ENCODE data around the gene TXNDC15.

TXNDC15 gene

DNA sequence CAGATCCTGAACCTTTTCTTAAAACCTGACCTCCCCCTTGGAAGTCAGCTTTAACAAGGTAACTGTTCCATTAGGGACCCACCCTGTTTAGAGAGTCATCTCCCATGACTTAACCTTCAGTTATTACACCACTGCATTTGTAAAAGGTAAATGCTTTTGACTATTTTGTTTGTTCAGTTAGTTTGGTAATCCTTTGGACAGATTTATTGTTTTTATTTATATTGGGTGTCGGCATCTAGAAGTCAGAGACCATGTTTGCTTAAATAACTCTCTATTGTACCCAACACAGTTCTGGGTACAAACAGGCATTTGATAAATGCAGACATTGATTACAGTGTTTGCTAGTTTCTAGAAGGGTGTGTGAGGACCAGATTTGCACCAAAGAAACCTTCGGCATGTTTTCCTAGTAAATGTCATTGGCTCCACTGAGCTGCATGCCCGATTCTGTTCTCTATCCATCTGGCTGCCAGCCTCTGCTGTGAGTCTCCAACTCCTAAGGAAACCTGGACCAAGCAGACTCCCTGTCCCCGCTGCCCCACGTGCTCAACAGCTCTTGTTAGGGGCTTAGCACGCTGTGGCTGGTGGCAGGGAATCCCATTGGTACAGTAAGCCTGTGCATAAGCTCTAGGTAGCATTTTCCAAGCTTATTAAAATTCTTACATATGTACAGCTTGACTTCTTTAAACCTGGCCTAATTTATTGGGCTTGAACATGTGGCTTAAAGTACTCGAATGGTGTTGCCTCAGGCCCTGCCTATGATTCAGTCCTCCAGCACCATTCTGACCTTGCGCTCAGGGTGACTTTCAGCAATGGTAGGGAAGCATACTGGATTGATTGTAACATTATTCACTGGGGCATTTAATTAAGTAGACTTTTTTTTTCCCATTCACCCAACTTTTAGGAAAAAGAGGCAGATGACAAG is 37.4 kb downstream of the TXNDC15 start:
- in situ Hi-C loops (cut with HindIII; ENCODE audit: low pct_ligation_motif_present, low pct_unique_long_range_greater_than_20kb, low sequenced_read_pairs) = no loop called here
- no peak for DNase-seq

DNA sequence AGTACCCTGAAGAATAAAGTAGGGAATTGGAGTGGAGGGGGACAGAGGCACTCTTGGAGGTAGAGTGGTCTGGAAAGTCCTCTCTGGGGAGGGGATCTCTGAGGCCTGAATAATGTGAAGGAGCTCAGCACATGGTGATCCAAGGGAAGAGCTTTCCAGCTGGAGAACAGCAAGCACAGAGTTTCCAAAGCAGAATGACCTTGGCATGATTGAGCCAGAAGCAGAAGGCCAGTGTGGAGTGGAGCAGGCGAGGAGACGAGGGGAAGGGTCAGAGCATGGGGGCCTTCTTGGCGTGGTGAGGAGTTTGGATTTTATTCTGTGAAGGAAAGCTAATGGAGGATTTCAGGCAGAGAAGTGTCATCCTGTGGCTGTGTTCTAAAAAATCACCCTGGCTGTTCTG is 39.1 kb downstream of the TXNDC15 start:
- DNase-seq = no peak
- in situ Hi-C loops (cut with HindIII; ENCODE audit: low pct_ligation_motif_present, low pct_unique_long_range_greater_than_20kb, low sequenced_read_pairs) = no loop called here

DNA sequence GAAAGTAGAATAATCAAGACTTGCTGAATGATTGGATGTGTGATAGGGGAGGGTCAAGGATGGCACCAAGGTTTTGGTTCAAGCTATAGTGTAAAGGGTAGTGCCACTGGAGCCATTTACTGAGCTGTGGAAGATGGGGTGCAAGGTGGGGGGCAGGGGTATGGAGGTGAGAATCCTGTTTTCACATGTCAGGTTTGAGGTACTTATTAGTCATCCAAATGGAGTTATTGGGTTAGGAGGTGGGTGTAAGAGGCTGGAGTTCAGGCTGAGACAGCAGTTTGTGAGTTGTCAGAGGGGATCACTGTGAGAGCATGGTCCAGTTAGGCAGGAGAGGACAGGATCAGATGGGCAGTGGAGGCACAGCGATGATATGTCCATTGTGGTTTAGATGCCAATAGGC is 39.6 kb downstream of the TXNDC15 start:
- in situ Hi-C loops (cut with HindIII; ENCODE audit: low pct_ligation_motif_present, low pct_unique_long_range_greater_than_20kb, low sequenced_read_pairs) = no loop called here

DNA sequence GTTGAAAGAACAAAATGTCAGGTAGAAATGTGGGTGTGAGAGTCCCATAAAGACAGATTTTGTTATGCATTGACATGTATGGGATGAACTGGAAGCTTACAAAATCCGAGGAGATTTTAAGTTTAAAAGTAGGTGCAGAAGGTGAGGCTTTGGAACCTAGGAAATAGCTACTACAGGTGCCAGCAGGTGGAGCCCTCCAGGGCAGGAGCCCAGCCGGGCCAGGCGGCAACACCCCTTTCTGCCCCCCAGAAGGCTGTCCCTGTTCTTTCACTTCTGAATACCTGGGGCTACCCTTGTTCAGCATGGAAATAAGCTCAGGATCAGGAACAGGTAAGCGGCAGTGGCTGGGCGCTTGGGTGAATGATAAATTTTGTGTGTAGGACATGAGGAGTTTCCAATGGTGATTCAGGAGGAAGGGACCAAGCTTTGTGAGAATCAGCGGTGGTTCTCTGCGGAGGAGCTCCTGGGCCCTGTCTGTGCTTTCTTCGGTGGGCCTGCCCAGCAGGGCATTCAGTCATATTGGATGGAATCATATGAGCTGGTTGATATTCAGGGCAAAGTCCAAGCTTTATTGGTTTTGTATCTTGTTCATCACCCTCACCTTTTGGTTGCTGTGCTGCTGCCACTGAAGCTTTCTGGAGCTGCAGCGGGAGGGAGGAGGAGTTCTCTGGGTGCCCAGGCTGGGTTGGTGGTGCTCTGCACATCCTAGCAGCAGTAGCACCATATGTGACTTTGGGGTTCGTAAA is 43.1 kb downstream of the TXNDC15 start:
- in situ Hi-C loops (cut with HindIII; ENCODE audit: low pct_ligation_motif_present, low pct_unique_long_range_greater_than_20kb, low sequenced_read_pairs) = no loop called here
- no peak for DNase-seq

More for the DNA sequence above, 39.6 kb downstream of the TXNDC15 start:
- DNase-seq = no peak

DNA sequence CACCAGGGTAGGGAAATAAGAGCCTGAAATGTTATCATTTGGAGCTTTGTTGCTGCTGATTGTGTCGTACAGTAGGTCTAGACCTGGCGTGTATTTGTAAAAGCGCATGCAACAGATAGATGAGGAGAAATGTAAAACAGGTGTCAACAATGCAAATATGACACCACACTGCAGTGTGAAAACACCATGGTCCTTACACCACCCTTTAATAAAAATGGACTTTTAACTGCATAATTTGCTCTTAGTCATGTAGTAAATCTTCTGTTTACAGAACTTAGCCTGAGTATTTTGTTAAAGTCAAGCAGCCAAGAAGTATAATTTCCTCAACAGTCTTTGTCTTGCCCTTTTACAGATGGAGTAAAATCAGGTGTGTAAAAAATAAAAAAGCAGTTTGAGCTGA is 44.7 kb downstream of the TXNDC15 start:
- DNase-seq = no peak
- in situ Hi-C loops (cut with HindIII; ENCODE audit: low pct_ligation_motif_present, low pct_unique_long_range_greater_than_20kb, low sequenced_read_pairs) = no loop called here

DNA sequence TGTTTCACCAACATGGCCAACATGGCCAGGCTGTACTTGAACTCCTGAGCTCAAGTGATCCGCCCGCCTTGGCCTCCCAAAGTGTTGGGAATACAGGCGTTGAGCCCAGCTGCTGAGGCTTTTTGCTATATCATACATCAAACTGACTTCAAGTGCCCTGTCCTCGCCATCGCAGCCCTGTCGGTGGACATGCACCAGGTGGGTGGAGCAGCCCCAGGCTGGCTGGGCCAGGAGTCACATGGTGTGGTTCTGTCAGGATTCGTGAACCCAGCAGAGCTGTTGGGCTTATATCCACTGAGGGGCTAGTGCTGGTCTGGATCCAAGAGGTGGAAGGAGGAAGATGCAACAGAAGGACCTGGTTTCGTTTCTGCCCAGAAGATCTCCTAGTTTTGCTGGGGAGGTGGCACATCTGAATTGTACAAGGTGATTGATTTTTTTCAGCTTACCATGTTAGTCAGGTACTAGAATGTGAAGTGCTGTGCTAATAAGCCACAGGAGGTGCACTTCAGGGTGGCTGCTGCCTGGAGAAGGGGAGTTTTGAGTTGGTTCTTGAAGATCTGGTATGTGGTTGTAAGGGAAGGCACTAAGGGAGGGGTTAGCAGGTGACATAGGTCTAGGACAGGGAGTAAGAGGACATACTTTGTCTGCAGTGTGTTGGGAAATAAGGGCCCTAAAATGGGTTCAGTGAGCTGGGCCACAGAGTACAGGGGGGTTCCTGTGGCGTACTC is 46.8 kb downstream of the TXNDC15 start:
- DNase-seq = no peak
- in situ Hi-C loops (cut with HindIII; ENCODE audit: low pct_ligation_motif_present, low pct_unique_long_range_greater_than_20kb, low sequenced_read_pairs) = no loop called here

DNA sequence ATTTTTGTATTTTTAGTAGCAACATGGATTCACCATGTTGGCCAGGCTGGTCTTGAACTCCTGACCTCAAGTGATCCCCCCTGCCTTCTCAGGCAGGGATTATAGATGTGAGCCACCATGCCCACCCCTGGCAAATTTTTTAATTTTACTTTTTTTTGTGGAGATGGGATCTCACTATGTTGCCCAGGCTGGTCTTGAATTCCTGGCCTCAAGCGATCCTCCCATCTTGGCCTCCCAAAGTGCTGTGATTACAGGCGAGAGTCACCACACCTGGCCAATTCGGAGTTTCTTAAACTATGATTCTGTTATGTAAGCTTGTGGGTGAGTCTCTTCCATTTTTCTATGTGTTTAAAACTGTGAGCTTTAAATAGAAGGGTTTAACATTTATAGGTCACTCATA is 58.3 kb downstream of the TXNDC15 start:
- in situ Hi-C loops (cut with HindIII; ENCODE audit: low pct_ligation_motif_present, low pct_unique_long_range_greater_than_20kb, low sequenced_read_pairs) = no loop called here
- no peak for DNase-seq

DNA sequence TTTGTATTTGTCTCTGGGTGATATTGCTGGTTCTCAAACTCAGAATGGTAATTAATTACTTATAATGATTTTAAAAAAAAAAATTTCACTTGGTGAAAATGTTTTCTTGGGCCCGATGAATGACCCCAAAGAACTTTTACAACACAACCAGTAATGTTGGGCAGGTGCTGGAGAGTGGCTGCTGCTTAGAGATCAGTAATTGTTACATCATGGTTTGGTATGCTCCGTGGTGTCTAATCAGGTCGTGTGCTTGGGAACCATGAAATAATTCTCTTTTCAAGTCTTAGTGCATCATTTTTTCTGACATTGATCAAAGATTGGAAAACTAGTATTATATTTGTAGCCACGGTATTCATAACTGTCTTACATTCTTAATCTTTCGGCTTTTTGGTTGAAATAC is 60.0 kb downstream of the TXNDC15 start:
- in situ Hi-C loops (cut with HindIII; ENCODE audit: low pct_ligation_motif_present, low pct_unique_long_range_greater_than_20kb, low sequenced_read_pairs) = no loop called here
- DNase-seq = no peak

DNA sequence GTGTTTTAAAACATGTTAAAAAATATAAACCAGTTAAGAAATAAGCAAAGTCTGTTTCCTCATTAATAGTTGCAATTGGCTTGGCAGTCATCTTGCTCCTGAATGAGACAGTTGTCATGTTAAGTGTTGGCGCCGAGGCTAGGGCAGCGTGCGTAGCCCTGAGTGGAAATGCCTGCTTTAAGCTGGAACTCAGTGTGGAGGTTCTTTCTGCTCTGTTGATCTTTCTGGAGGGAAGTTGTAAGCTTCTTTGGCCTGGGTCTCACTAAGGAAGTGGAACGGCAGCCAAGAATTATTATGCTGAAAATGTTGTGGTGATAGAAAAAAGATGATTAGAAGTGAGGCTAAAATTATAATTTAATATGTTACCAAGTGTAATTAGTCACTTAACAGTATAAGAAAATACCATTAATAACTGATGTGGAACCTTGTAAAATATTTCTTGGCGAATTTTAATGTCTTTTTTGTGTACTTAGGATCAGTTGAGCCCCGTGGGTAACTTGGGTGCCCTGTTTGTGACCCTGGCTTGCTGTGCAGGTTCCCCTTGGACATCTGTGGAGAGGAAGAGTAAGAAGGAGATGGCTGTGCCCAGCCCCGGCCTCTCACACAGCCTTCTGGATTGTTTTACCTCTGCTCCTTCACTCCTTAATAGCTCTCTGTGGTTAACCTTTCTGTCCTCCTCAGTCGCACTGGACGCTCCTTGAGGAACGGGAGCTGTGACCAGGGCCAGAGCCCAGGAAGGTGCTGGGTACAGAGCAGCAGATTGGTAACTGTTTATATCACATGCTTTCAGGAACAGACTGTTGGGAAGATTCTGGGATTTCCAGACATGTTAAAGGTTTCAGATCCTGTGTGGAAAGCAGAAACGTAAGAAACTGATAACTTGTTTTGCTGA is 61.8 kb downstream of the TXNDC15 start:
- no peak for DNase-seq
- in situ Hi-C loops (cut with HindIII; ENCODE audit: low pct_ligation_motif_present, low pct_unique_long_range_greater_than_20kb, low sequenced_read_pairs) = no loop called here

DNA sequence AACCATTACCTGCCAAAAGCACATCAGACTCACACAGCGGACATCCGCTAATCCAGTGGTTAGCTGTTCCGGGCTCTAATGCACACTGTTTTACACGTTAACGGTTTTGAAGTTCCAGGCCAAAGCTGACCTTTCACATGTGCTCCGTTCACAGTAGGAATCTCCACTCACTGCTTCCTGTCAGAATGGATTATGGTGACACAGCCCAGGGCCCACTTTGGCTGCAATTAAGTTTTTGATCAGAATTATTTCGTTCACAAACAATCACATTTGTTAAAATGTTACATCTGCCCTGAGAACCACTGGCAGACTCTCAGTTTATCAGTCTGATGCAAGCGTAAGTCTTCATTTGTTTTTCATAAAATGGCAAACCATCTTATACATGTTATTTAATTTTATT is 63.4 kb downstream of the TXNDC15 start:
- no peak for DNase-seq
- in situ Hi-C loops (cut with HindIII; ENCODE audit: low pct_ligation_motif_present, low pct_unique_long_range_greater_than_20kb, low sequenced_read_pairs) = no loop called here

DNA sequence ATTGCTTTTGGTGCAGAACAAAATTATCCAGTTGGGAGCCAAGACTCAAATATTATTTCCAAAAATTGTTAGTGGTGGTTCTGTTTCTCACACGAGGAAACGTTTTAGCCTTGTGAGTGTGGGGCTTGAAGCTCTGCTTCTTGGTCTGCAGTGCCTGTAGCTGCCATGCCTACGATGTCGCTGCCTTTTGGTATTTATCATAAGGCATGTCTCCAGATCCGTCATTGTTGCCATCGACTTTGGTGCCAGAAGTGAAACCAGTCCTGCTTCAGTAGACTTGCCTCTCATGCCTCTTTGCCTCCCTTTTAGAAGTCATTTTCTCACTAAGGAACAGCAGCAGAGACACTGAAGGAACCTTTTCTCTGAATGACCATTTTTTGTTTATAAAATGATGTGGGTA is 63.9 kb downstream of the TXNDC15 start:
- in situ Hi-C loops (cut with HindIII; ENCODE audit: low pct_ligation_motif_present, low pct_unique_long_range_greater_than_20kb, low sequenced_read_pairs) = no loop called here

DNA sequence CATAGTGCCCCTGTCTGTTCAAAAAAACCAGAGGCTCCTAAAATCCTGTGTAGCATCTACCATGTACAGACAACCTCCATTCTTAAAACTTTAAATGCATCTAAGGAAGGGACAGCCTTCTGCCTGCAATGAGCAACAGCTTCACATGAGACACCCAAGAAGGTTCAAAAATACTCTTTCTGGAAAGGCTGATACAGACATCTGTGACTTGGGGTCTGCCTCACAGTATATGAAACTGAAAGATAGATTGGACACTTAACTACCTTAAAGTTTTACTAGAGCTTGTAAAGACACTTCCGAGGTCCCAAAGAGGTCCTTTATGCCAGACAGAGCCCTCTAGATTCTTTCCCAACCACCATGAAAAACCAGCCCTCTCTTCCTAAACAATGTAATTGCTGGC is 65.3 kb downstream of the TXNDC15 start:
- DNase-seq = no peak
- in situ Hi-C loops (cut with HindIII; ENCODE audit: low pct_ligation_motif_present, low pct_unique_long_range_greater_than_20kb, low sequenced_read_pairs) = no loop called here

More for the DNA sequence above, 63.9 kb downstream of the TXNDC15 start:
- DNase-seq = no peak

DNA sequence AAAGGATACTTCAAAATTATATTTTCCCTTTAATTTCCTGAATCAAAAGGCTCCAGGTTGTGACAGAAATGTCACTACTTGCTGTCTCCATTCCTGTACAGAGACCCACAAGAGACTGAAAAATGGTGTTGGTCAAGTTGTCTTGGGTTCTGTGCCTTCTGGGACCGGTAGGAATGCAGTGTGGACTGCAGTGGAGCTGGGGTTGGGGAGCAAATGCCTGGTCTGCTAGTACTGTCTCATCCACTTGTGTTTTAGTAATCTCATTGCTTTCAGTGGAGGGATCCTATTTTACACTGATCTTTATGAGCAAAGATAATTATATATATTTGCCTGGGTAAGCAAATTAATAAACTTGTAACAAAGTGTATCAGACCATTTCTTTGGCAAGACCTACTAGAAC is 69.4 kb downstream of the TXNDC15 start:
- in situ Hi-C loops (cut with HindIII; ENCODE audit: low pct_ligation_motif_present, low pct_unique_long_range_greater_than_20kb, low sequenced_read_pairs) = no loop called here
- no peak for DNase-seq

DNA sequence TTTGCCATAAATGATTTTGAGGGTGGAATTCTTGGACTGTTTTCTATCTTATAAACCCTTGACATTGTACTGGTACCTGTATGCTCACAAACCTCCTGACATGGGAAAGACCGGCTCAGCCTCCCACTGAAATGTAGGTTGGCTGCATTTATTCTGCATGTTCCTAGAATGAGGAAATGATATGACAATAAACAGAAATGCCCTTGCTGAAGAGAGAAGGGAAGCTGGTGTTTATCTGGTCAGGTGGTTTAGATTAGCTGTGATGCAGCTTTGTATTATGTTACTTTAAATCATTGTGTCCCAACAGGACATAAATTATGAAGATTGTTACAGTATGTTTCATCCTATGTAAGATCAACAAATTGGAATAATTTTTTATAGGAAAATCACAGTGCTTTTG is 70.5 kb downstream of the TXNDC15 start:
- DNase-seq = no peak
- in situ Hi-C loops (cut with HindIII; ENCODE audit: low pct_ligation_motif_present, low pct_unique_long_range_greater_than_20kb, low sequenced_read_pairs) = no loop called here

DNA sequence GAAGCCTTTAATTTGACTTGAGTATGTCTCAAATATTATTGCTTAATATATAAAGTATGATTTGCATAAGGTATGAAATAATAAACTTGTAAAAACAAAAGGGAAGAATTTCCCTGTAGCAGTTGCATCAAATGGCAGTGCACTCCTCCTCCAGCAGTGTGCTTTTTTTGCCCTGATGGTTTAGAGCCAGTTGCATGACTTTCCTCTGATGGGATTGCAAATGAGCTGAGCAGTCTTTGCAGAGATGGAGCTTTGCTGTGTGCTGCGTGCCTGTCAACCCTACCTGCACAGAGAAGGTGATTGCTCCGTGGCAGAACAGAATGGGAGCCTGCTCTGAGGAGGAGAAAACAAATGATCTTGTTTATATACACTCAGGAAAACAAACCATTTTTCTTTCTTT is 70.9 kb downstream of the TXNDC15 start:
- no peak for DNase-seq
- in situ Hi-C loops (cut with HindIII; ENCODE audit: low pct_ligation_motif_present, low pct_unique_long_range_greater_than_20kb, low sequenced_read_pairs) = no loop called here

DNA sequence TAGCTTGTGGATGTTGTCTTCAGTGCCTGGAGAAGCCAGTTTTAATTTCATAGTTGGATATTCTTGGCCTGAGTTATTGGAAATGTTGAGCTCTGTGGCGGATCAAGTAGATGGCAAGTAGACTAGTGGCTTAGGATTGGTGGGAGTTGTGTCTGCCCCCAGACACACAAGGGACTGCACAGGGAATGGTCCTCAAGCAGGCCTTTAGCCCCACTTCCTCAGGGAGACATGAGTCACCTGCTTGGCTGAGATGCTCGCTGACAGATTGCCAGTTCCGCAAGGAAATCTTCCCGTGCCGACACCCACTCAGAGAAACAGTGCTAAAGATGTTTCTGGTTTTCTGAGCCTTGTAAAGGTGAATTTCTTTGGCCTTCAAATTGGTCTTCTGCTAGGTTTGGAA is 74.7 kb downstream of the TXNDC15 start:
- DNase-seq = no peak
- in situ Hi-C loops (cut with HindIII; ENCODE audit: low pct_ligation_motif_present, low pct_unique_long_range_greater_than_20kb, low sequenced_read_pairs) = no loop called here

DNA sequence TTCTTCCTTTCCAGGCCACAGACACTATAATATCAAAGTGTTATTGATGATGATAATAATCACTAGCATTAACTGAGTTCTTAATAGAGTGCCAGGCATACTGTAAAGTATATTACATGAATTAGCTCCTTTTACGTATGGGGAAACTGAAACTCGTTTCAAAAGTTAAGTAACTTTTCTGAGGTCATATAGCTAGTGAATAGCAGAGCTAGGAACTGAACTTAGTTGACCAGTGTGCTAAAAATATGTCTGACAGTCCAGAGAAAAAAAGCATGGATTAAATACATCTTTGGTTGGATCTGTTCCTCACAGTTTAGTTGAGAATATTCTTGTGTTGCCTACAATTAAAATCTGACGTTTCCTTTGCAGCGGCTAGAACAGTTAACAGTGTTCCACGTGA is 75.1 kb downstream of the TXNDC15 start:
- DNase-seq = no peak
- in situ Hi-C loops (cut with HindIII; ENCODE audit: low pct_ligation_motif_present, low pct_unique_long_range_greater_than_20kb, low sequenced_read_pairs) = no loop called here
